GM12878 (cell line): ENCODE data around the gene CTNNA2. TPM values are rescaled to one million over a fixed set of nuclear protein-coding genes. Genes with fewer than 3 reads are reported as not detected.

ENCODE experiments used
- ATAC-seq: fragments of 200-7000 bp; cut with Tn5 transposase; 3 replicates; pipeline ENCODE4 v1.9.1; 2020; ENCODE audit warnings: mild to moderate bottlenecking, moderate library complexity
- BruUV-seq: library from RNA; stranded (reverse); fragments of 400-500 nt; replicated peaks from 2 replicates; lab custom pipeline; 2021; lab: Mats Ljungman, UMichigan
- CTCF ChIA-PET: fragments of 300-600 bp; sonication (Branson Sonifier 250); formaldehyde crosslinking; extraction: SDS; loops from one replicate; lab custom pipeline; 2021; ENCODE audit warnings: inconsistent platforms; lab: Yijun Ruan, JAX
- POLR2A ChIA-PET: fragments of 350-600 bp; formaldehyde crosslinking; extraction: SDS; loops from one replicate; lab custom pipeline; 2021; ENCODE audit warnings: inconsistent platforms; lab: Charles Lee
- RAD21 ChIA-PET: fragments of 300-600 bp; sonication (Branson Sonifier 250); formaldehyde crosslinking; loops from one replicate; lab custom pipeline; 2023; ENCODE audit warnings: antibody characterized with exemption; ENCODE audit not compliant: unreplicated experiment; lab: Charles Lee
- SMC1A ChIA-PET: fragments of 300-600 bp; sonication (Branson Sonifier 250); formaldehyde crosslinking; loops from one replicate; lab custom pipeline; 2023; ENCODE audit not compliant: unreplicated experiment, uncharacterized antibody; lab: Charles Lee
- DNase-seq: peaks from one replicate; pipeline ENCODE4 v3.0.0-alpha.2; 2011; ENCODE audit warnings: low read depth, low spot score
- FAIRE-seq: peaks from 3 replicates; lab custom pipeline; 2011; peaks lifted over from hg19 to GRCh38; lab: Jason Lieb, UNC
- H2AFZ ChIP-seq: 2 replicates; pipeline ENCODE4 v1.6.0; 2011; ENCODE audit warnings: low read depth, low read length, control low read depth; ENCODE audit not compliant: control insufficient read depth
- H3K27ac ChIP-seq: 2 replicates; pipeline ENCODE4 v1.5.1; 2011; ENCODE audit warnings: control low read depth; ENCODE audit not compliant: control insufficient read depth, insufficient read depth
- H3K27me3 ChIP-seq, 2 experiments: replicated peaks in 1 of 2; 2 replicates each; pipeline versions ENCODE4 v1.6.0 to v1.6.1; 2011; ENCODE audit warnings: low read length in 1 of 2; ENCODE audit not compliant: control insufficient read depth in 2 of 2, insufficient read depth in 2 of 2
- H3K36me3 ChIP-seq, 2 experiments: 2 replicates each; pipeline ENCODE4 v1.5.1; 2011; ENCODE audit warnings: low read length in 1 of 2; ENCODE audit not compliant: control insufficient read depth in 2 of 2, insufficient read depth in 2 of 2
- H3K4me1 ChIP-seq: 2 replicates; pipeline ENCODE4 v1.6.1; 2011; ENCODE audit warnings: mild to moderate bottlenecking, low read length, moderate library complexity, mixed read lengths; ENCODE audit not compliant: control insufficient read depth, insufficient read depth
- H3K4me2 ChIP-seq: 2 replicates; pipeline ENCODE4 v1.6.0; 2011; ENCODE audit warnings: control low read depth; ENCODE audit not compliant: control insufficient read depth, insufficient read depth
- H3K4me3 ChIP-seq: fragments of 200-600 bp; sonication (generic); 2 replicates; pipeline ENCODE4 v1.5.1; 2016
- H3K79me2 ChIP-seq: 2 replicates; pipeline ENCODE4 v1.6.0; 2011; ENCODE audit warnings: low read length; ENCODE audit not compliant: control insufficient read depth, insufficient read depth
- H3K9ac ChIP-seq: 2 replicates; pipeline ENCODE4 v1.8.0; 2011; ENCODE audit warnings: low read length, control low read depth, mixed read lengths; ENCODE audit not compliant: control insufficient read depth, insufficient read depth
- H3K9me3 ChIP-seq: replicated peaks from 3 replicates; pipeline ENCODE4 v1.5.1; 2011; ENCODE audit warnings: mild to moderate bottlenecking, low read length; ENCODE audit not compliant: control insufficient read depth, insufficient read depth
- H4K20me1 ChIP-seq: 2 replicates; pipeline ENCODE4 v1.6.0; 2011; ENCODE audit not compliant: control insufficient read depth, insufficient read depth
- BCL3 ChIP-seq: IDR thresholded peaks from 2 replicates; pipeline ENCODE4 v1.6.1; 2011; ENCODE audit warnings: borderline replicate concordance, low read depth, mild to moderate bottlenecking, moderate library complexity, low read length; ENCODE audit not compliant: insufficient read depth, poor library complexity, severe bottlenecking
- CBFB ChIP-seq: IDR thresholded peaks from 2 replicates; pipeline ENCODE4 v1.6.1; 2016; ENCODE audit warnings: antibody characterized with exemption, low read depth
- CEBPZ ChIP-seq: fragments of 150-350 bp; IDR thresholded peaks from 2 replicates; pipeline ENCODE4 v1.6.1; 2016; ENCODE audit warnings: low read depth, low read length
- CREM ChIP-seq: IDR thresholded peaks from 2 replicates; pipeline ENCODE4 v1.6.1; 2014; ENCODE audit warnings: antibody characterized with exemption, low read depth
- MXI1 ChIP-seq: fragments of 150-350 bp; IDR thresholded peaks from 2 replicates; pipeline ENCODE4 v1.6.1; 2011; ENCODE audit warnings: low read depth, mild to moderate bottlenecking, inconsistent platforms, low read length, improper control_type of control experiment
- NFXL1 ChIP-seq: fragments of 450-650 bp; IDR thresholded peaks from 2 replicates; pipeline ENCODE4 v1.6.1; 2017; ENCODE audit warnings: antibody characterized with exemption, mild to moderate bottlenecking, borderline replicate concordance
- NR2C2 ChIP-seq: IDR thresholded peaks from 2 replicates; pipeline ENCODE4 v1.6.1; 2011; ENCODE audit warnings: borderline replicate concordance, low read depth; ENCODE audit not compliant: control insufficient read depth, insufficient read length
- RAD51 ChIP-seq: fragments of 450-650 bp; IDR thresholded peaks from 2 replicates; pipeline ENCODE4 v1.6.1; 2016; ENCODE audit warnings: moderate library complexity, mild to moderate bottlenecking, inconsistent platforms
- SIN3A ChIP-seq: IDR thresholded peaks from 2 replicates; pipeline ENCODE4 v1.6.1; 2012; ENCODE audit warnings: low read depth, low read length, improper control_type of control experiment
- SKIL ChIP-seq: fragments of 450-650 bp; IDR thresholded peaks from 2 replicates; pipeline ENCODE4 v1.6.1; 2017; ENCODE audit warnings: mild to moderate bottlenecking, low read depth, inconsistent platforms; ENCODE audit not compliant: poor library complexity, severe bottlenecking
- ZBTB11 ChIP-seq: fragments of 450-650 bp; formaldehyde crosslinking; IDR thresholded peaks from 2 replicates; pipeline ENCODE4 v1.5.0; 2022; ENCODE audit warnings: mild to moderate bottlenecking, missing genetic modification characterization
- ZSCAN29 ChIP-seq: fragments of 450-650 bp; IDR thresholded peaks from 2 replicates; pipeline ENCODE4 v1.6.1; 2017; ENCODE audit warnings: mild to moderate bottlenecking, moderate library complexity
- WGBS: methylation state at CpG from one replicate; pipeline ENCODE4 v1.1.6; 2016; ENCODE audit warnings: low lambda C conversion rate; ENCODE audit not compliant: insufficient replicate concordance, insufficient coverage; ENCODE audit errors: missing lambda C conversion rate; 5-methylcytosine and 5-hydroxymethylcytosine counted together
- in situ Hi-C: fragments of 300-500 bp; cut with MboI; formaldehyde crosslinking; loops from 9 replicates; pipeline ENCODE4 v1.14.3; 2018; ENCODE audit warnings: mixed read lengths
- intact Hi-C: fragments of 100-400 bp; cut with micrococcal nuclease; formaldehyde crosslinking; loops from one replicate; pipeline ENCODE4 v1.14.2; 2022; ENCODE audit not compliant: unreplicated experiment
- polyA plus RNA-seq, 11 experiments: library from polyadenylated mRNA; depleted of rRNA in 4 of 11; unstranded in 6 of 11; stranded (reverse) in 5 of 11; fragments of >200 nt; fragmentation: Nextera tagmentation in 4 of 11; fragmentation: Illumina TruSeq in 1 of 11; extraction: Ambion mirVana in 4 of 11; extraction: Trizol in 1 of 11; gene quantifications; 1 replicate in 1 of 11; 2 replicates in 10 of 11; pipeline versions ENCODE4 v1.2.1 to v1.2.3, GENCODE V29; 2011 to 2016; ENCODE audit warnings: inconsistent platforms in 2 of 11, missing spikeins in 2 of 11, low read depth in 1 of 11
- total RNA-seq, 4 experiments: library from RNA; depleted of rRNA in 3 of 4; stranded (reverse); fragments of >200 nt in 3 of 4; fragmentation: Illumina TruSeq in 1 of 4; extraction: Trizol in 1 of 4; gene quantifications; 2 replicates each; pipeline versions ENCODE4 v1.2.1 to v1.2.3, GENCODE V29; 2013 to 2021

The CTNNA2 gene
- total and polyA plus RNA-seq, 10 of the 15 experiments (the other 5 are each of a cell fraction or from before 2014, with no cell fraction given), result 2.4 to 36.2 (median 6.6) TPM

GRCh38 chr2:79947751-79948150, 434.9 kb downstream of the CTNNA2 start (continued):
- TF ChIP-seq ZBTB11 (CRISPR knock-in tag), result no peak
- TF ChIP-seq, all 136 proteins: peak for 0

GRCh38 chr2:79950526-79950925, 437.7 kb downstream of the CTNNA2 start:
- in situ Hi-C loops (no loop called here), intact Hi-C loops (no loop called here)
- no TSS peak for BruUV-seq
- FAIRE-seq, result no peak
- POLR2A ChIA-PET, result no interaction called here
- Histone ChIP-seq H3K36me3 (no peaks in the 10 kb centered on the region), H3K4me1 (no peaks in the 10 kb centered on the region), H3K4me2 (no peak overlapping the region), H3K9ac (no peak overlapping the region), H4K20me1 (no peaks in the 10 kb centered on the region), H3K4me3 (no peak overlapping the region), H2AFZ (no peak overlapping the region), H3K9me3 (no peaks in the 10 kb centered on the region), H3K27me3 (no peaks in the 10 kb centered on the region), H3K27ac (no peak overlapping the region), H3K79me2 (no peaks in the 10 kb centered on the region)
- CTCF ChIA-PET, result no interaction called here
- RAD21 ChIA-PET, result interaction anchor here (0.6 kb wide), 1 partner anchor 512 kb away, joined by 3 read pairs; no protein-coding TSS in a partner anchor
- DNase-seq, result no peak
- WGBS, result 36% methylated on average over 3 of the region's 3 CpGs
- ATAC-seq, result no peak
- SMC1A ChIA-PET, result interaction anchor here (0.7 to 1.4 kb wide), 2 partner anchors 13 to 23 kb away, joined by 3 read pairs; no protein-coding TSS in a partner anchor
- TF ChIP-seq RAD51 (no peak), MXI1 (no peak), ZSCAN29 (no peak), CBFB (no peak), CREM (no peak), NR2C2 (no peak), SKIL (no peak), SIN3A (no peak), NFXL1 (no peak), BCL3 (no peak), CEBPZ (no peak)
